NCI-H1092 (cell line): ENCODE results near the gene TMCO4.
"Not testable (repeated sequence)": the region's sequence is repeated elsewhere in the genome, so short reads cannot be mapped to it uniquely, and the experiment has no call there.

ENCODE experiments used
- DNase-seq: peaks from one replicate; lab custom pipeline; 2025; lab: John Stamatoyannopoulos, UW

Gene TMCO4

GRCh38 chr1:19813643-19813960 lies 13.9 kb upstream of the TMCO4 start:
- no peak for DNase-seq

- DNase-seq: no peak
These were observed 13.3 kb upstream of the TMCO4 start for GRCh38 chr1:19812875-19813642.

- DNase-seq: no peak
These were observed 11.6 kb upstream of the TMCO4 start for GRCh38 chr1:19811206-19811851.

GRCh38 chr1:19809044-19809750 lies 9.5 kb upstream of the TMCO4 start:
- DNase-seq: no peak

- no peak for DNase-seq
These were observed 8.6 kb upstream of the TMCO4 start for GRCh38 chr1:19808351-19808750.

GRCh38 chr1:19804831-19805251 lies 5.1 kb upstream of the TMCO4 start:
- DNase-seq: no peak

GRCh38 chr1:19802269-19802668 lies 2.6 kb upstream of the TMCO4 start:
- no peak for DNase-seq

GRCh38 chr1:19800076-19800804 lies 524 bp upstream of the TMCO4 start:
- DNase-seq: no peak

- no peak for DNase-seq
These were observed 1.1 kb downstream of the TMCO4 start for GRCh38 chr1:19798486-19799229.

GRCh38 chr1:19797827-19798226 lies 1.9 kb downstream of the TMCO4 start:
- DNase-seq: no peak

GRCh38 chr1:19794583-19794982 lies 5.1 kb downstream of the TMCO4 start:
- DNase-seq: no peak

GRCh38 chr1:19793360-19794046 lies 6.2 kb downstream of the TMCO4 start:
- DNase-seq: no peak

- DNase-seq: no peak
These were observed 7.3 kb downstream of the TMCO4 start for GRCh38 chr1:19792237-19793002.

GRCh38 chr1:19790061-19790975 lies 9.4 kb downstream of the TMCO4 start:
- DNase-seq: not testable (repeated sequence)

- DNase-seq: no peak
These were observed 12.7 kb downstream of the TMCO4 start for GRCh38 chr1:19786988-19787423.

- DNase-seq: no peak
These were observed 14.1 kb downstream of the TMCO4 start for GRCh38 chr1:19785660-19786059.

GRCh38 chr1:19780267-19780877 lies 19.3 kb downstream of the TMCO4 start:
- no peak for DNase-seq

- DNase-seq: no peak
These were observed 22.8 kb downstream of the TMCO4 start for GRCh38 chr1:19776933-19777332.

- DNase-seq: no peak
These were observed 23.4 kb downstream of the TMCO4 start for GRCh38 chr1:19776287-19776686.
